HCT116 (cell line): ENCODE data around the gene CTIF. TPM values are rescaled to one million over a fixed set of nuclear protein-coding genes. Genes with fewer than 3 reads are reported as not detected.

Source experiments
- ATAC-seq: fragments of 200-7000 bp; cut with Tn5 transposase; 2 replicates; pipeline ENCODE4 v1.9.1; 2020; ENCODE audit warnings: mild to moderate bottlenecking, moderate library complexity
- BruUV-seq: library from RNA; stranded (reverse); fragments of 400-500 nt; replicated peaks from 2 replicates; lab custom pipeline; 2021; lab: Mats Ljungman, UMichigan
- CTCF ChIA-PET: fragments of 300-600 bp; sonication (Branson Sonifier 250); formaldehyde crosslinking; loops from one replicate; lab custom pipeline; 2021; ENCODE audit warnings: antibody characterized with exemption; lab: Charles Lee
- POLR2A ChIA-PET: fragments of 300-600, 350-600 bp; sonication (Branson Sonifier 250); formaldehyde crosslinking; loops from one replicate; lab custom pipeline; 2021; ENCODE audit warnings: antibody characterized with exemption; lab: Charles Lee
- RAD21 ChIA-PET, 2 experiments: fragments of 300-600 bp; sonication (Branson Sonifier 250); formaldehyde crosslinking; loops; one replicate each; lab custom pipeline; 2023; ENCODE audit warnings: low total read pairs in 2 of 2; ENCODE audit not compliant: uncharacterized antibody in 2 of 2, unreplicated experiment in 2 of 2, low non-redundant PET in 1 of 2; lab: Charles Lee
- DNase-seq: peaks from one replicate; pipeline ENCODE4 v3.0.0-alpha.2; 2010; ENCODE audit warnings: low read depth, low spot score
- H2AFZ ChIP-seq: fragments of 200-600 bp; shearing (Covaris generic), sonication (generic); 2 replicates; pipeline ENCODE4 v1.6.1; 2017; ENCODE audit warnings: low read depth, mixed run types, mixed read lengths, antibody characterized with exemption, low read length; ENCODE audit not compliant: poor library complexity, severe bottlenecking
- H3K27ac ChIP-seq: 2 replicates; pipeline ENCODE4 v1.5.1; 2012; ENCODE audit warnings: low read depth, low read length
- H3K27me3 ChIP-seq: fragments of 200-600 bp; sonication (generic); 2 replicates; pipeline ENCODE4 v1.6.1; 2016; ENCODE audit warnings: mixed run types, low read length, mixed read lengths; ENCODE audit not compliant: insufficient read depth
- H3K36me3 ChIP-seq, 2 experiments: fragments of 200-500 bp in 1 of 2; fragments of 200-600 bp in 1 of 2; sonication (Bioruptor generic) in 1 of 2; sonication (generic) in 1 of 2; 2 replicates each; pipeline versions ENCODE4 v1.5.1 to v1.6.1; 2014 to 2016; ENCODE audit warnings: low read length in 2 of 2, inconsistent platforms in 1 of 2, mixed read lengths in 1 of 2, mixed run types in 1 of 2; ENCODE audit not compliant: insufficient read depth in 2 of 2, control insufficient read depth in 1 of 2
- H3K4me1 ChIP-seq, 2 experiments: fragments of 200-600 bp in 1 of 2; sonication (generic) in 1 of 2; 2 replicates each; pipeline versions ENCODE4 v1.5.1 to v1.6.1; 2012 to 2017; ENCODE audit warnings: low read length in 2 of 2, inconsistent platforms in 1 of 2, mild to moderate bottlenecking in 1 of 2, mixed read lengths in 1 of 2, mixed run types in 1 of 2, moderate library complexity in 1 of 2; ENCODE audit not compliant: insufficient read depth in 2 of 2, control insufficient read depth in 1 of 2
- H3K4me2 ChIP-seq: fragments of 200-600 bp; sonication (generic); 2 replicates; pipeline ENCODE4 v1.6.1; 2017; ENCODE audit warnings: mixed run types, low read length, mixed read lengths
- H3K4me3 ChIP-seq, 2 experiments: fragments of 200-600 bp in 1 of 2; sonication (generic) in 1 of 2; replicated peaks in 1 of 2; 2 replicates each; pipeline ENCODE4 v1.5.1; 2011 to 2016; ENCODE audit warnings: low read length in 2 of 2, control low read depth in 1 of 2, low read depth in 1 of 2, mild to moderate bottlenecking in 1 of 2, mixed read lengths in 1 of 2, mixed run types in 1 of 2
- H3K79me2 ChIP-seq: fragments of 200-600 bp; sonication (generic); 2 replicates; pipeline ENCODE4 v1.6.1; 2017; ENCODE audit warnings: mild to moderate bottlenecking, mixed run types, low read length, moderate library complexity, mixed read lengths; ENCODE audit not compliant: insufficient read depth
- H3K9ac ChIP-seq: fragments of 200-600 bp; sonication (generic); 2 replicates; pipeline ENCODE4 v1.6.1; 2016; ENCODE audit warnings: low read length, mixed read lengths
- H3K9me2 ChIP-seq: fragments of 200-600 bp; sonication (generic), shearing (Covaris generic); 2 replicates; pipeline ENCODE4 v1.6.1; 2017; ENCODE audit warnings: mixed run types, mild to moderate bottlenecking, moderate library complexity; ENCODE audit not compliant: insufficient read depth
- H3K9me3 ChIP-seq, 2 experiments: fragments of 200-500 bp in 1 of 2; fragments of 200-600 bp in 1 of 2; sonication (Bioruptor generic) in 1 of 2; sonication (generic) in 1 of 2; 2 replicates each; pipeline ENCODE4 v1.6.1; 2014 to 2017; ENCODE audit warnings: low read length in 2 of 2, mixed read lengths in 2 of 2, inconsistent platforms in 1 of 2, low read depth in 1 of 2, mild to moderate bottlenecking in 1 of 2, mixed run types in 1 of 2, moderate library complexity in 1 of 2; ENCODE audit not compliant: control insufficient read depth in 1 of 2, insufficient read depth in 1 of 2
- H4K20me1 ChIP-seq: fragments of 200-600 bp; sonication (generic), shearing (Covaris generic); 2 replicates; pipeline ENCODE4 v1.6.1; 2017; ENCODE audit warnings: mixed run types, mild to moderate bottlenecking, moderate library complexity; ENCODE audit not compliant: insufficient read depth
- EGR1 ChIP-seq: IDR thresholded peaks from 2 replicates; pipeline ENCODE4 v1.6.1; 2012; ENCODE audit warnings: low read depth
- ELF1 ChIP-seq: IDR thresholded peaks from 2 replicates; pipeline ENCODE4 v1.6.1; 2012; ENCODE audit warnings: low read depth, borderline replicate concordance
- EZH2 ChIP-seq: fragments of 200-600 bp; sonication (generic); IDR thresholded peaks from 2 replicates; pipeline ENCODE4 v1.6.1; 2017; ENCODE audit warnings: antibody characterized with exemption, mixed run types
- FOSL1 ChIP-seq: IDR thresholded peaks from 2 replicates; pipeline ENCODE4 v1.6.1; 2012; ENCODE audit warnings: low read depth
- REST ChIP-seq: IDR thresholded peaks from 2 replicates; pipeline ENCODE4 v1.6.1; 2012; ENCODE audit warnings: low read depth
- SIN3A ChIP-seq: IDR thresholded peaks from 2 replicates; pipeline ENCODE4 v1.6.1; 2012; ENCODE audit warnings: low read depth
- SRF ChIP-seq: IDR thresholded peaks from 2 replicates; pipeline ENCODE4 v1.6.1; 2012; ENCODE audit warnings: low read depth
- ZFX ChIP-seq: fragments of 450-650 bp; IDR thresholded peaks from 2 replicates; pipeline ENCODE4 v1.6.1; 2017
- intact Hi-C: fragments of 100-400 bp; cut with micrococcal nuclease; formaldehyde crosslinking; loops from 2 replicates; pipeline ENCODE4 v1.10.0; 2022
- total RNA-seq: library from RNA; stranded (reverse); gene quantifications from one replicate; pipeline ENCODE4 v1.2.1, GENCODE V29; 2021; ENCODE audit not compliant: unreplicated experiment

CTIF gene
- total RNA-seq, 1 experiment from 2014 or later = 19.7 TPM

DNA sequence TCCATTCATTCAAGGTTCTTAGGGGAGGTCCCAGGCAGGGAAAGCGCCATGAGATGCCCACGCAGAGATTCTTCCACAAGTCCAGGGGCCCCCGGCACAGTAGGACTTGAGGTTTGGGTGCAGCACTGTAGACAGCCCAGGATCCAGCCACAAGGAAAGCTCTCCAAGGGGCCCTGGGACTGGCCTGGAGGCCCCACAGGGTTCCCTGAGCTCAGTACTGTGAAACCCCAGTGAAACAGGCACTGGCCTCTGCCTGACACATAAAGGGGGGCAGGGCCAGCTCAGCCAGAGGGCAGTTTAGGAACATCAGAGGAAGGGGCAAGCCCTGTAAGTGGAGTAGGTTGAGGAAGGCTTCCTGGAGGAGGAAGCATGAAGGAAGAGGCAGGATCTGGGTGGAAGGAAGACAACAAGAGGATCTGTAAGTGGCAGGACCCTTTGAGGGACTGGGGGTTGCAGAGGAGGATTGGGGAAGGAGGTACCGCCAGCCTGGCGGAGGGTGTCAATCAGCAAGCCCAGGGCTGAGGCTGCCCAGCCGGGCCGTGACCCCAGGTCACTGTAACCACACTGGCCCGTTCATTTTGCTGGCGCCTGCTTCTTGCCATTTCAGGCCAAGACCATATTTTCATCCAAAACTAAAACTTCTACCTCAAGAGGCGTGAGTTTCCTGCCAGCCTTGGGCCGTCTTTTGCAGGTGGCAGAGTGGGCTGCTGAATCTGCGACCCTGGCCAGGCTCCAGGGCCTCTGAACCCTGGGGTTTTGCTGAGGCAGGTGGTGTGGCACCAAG is 236.7 kb downstream of the CTIF start:
- TF ChIP-seq REST (no peak), ELF1 (no peak), SRF (no peak), EZH2 (no peak), FOSL1 (no peak), ZFX (no peak), EGR1 (no peak), SIN3A (no peak)
- no peak overlapping the region for H3K4me2 ChIP-seq

More for the DNA sequence above, 236.7 kb downstream of the CTIF start:
- Histone ChIP-seq H4K20me1 (no peaks in the 10 kb centered on the region), H3K79me2 (no peaks in the 10 kb centered on the region), H3K4me3 (no peak overlapping the region), H3K27me3 (no peaks in the 10 kb centered on the region), H3K27ac (no peak overlapping the region), H3K4me1 (peaks cover 5 to 12% of the 10 kb centered on the region in 2 experiments; a peak in 3 of 4 replicates), H3K9ac (no peak overlapping the region), H3K36me3 (no peaks in the 10 kb centered on the region), H3K9me3 (no peaks in the 10 kb centered on the region), H2AFZ (no peak overlapping the region), H3K9me2 (no peaks in the 10 kb centered on the region)
- no TSS peak for BruUV-seq
- CTCF ChIA-PET = interaction anchor here (1.2 kb wide), 1 partner anchor 16 kb away, joined by 3 read pairs; no protein-coding TSS in a partner anchor
- intact Hi-C loops = loop anchor here (2.0 to 10.0 kb wide), 4 partner anchors 169 to 463 kb away; no protein-coding TSS in a partner anchor
- DNase-seq (no peak), ATAC-seq (no peak)
- POLR2A ChIA-PET = no interaction called here
- RAD21 ChIA-PET = no interaction called here
